HepG2 (cell line): ENCODE measurements around the gene SPG7. TPM values are rescaled to one million over a fixed set of nuclear protein-coding genes. Genes with fewer than 3 reads are reported as not detected.

Experiments used
- BRD4 ChIP-seq: sonication (generic); formaldehyde crosslinking; IDR thresholded peaks from 2 replicates; pipeline ENCODE4 v1.4.0; 2020; ENCODE audit warnings: missing genetic modification reagents
- FOXJ3 ChIP-seq: sonication (generic); formaldehyde crosslinking; IDR thresholded peaks from 2 replicates; pipeline ENCODE4 v1.4.0; 2020; ENCODE audit warnings: missing genetic modification reagents, mild to moderate bottlenecking, borderline replicate concordance
- HNRNPK ChIP-seq: fragments of 200-400 bp; formaldehyde crosslinking; IDR thresholded peaks from 2 replicates; pipeline ENCODE4 v1.6.1; 2018; ENCODE audit warnings: low read length, low read depth, moderate library complexity, mild to moderate bottlenecking; ENCODE audit not compliant: poor library complexity, severe bottlenecking
- KAT8 ChIP-seq: IDR thresholded peaks from 2 replicates; pipeline ENCODE4 v1.6.1; 2016; ENCODE audit warnings: missing genetic modification reagents, missing compliant biosample characterization
- MBD4 ChIP-seq: IDR thresholded peaks from 2 replicates; pipeline ENCODE4 v1.6.1; 2012; ENCODE audit warnings: low read length, inconsistent platforms, borderline replicate concordance
- MYPOP ChIP-seq: sonication (generic); formaldehyde crosslinking; IDR thresholded peaks from 2 replicates; pipeline ENCODE4 v1.8.1; 2023; ENCODE audit warnings: mild to moderate bottlenecking, moderate library complexity, missing genetic modification reagents
- SETDB1 ChIP-seq: sonication (generic); formaldehyde crosslinking; IDR thresholded peaks from 2 replicates; pipeline ENCODE4 v1.5.1; 2020; ENCODE audit warnings: missing genetic modification reagents, mild to moderate bottlenecking, borderline replicate concordance
- ZNF337 ChIP-seq: sonication (generic); formaldehyde crosslinking; IDR thresholded peaks from 2 replicates; pipeline ENCODE4 v1.5.1; 2020; ENCODE audit warnings: missing genetic modification reagents, low read depth, mild to moderate bottlenecking, borderline replicate concordance
- ZNF34 ChIP-seq: sonication (generic); formaldehyde crosslinking; IDR thresholded peaks from 2 replicates; pipeline ENCODE4 v1.4.0; 2020; ENCODE audit warnings: mild to moderate bottlenecking, missing genetic modification reagents, borderline replicate concordance
- ZNF431 ChIP-seq: sonication (generic); formaldehyde crosslinking; IDR thresholded peaks from 2 replicates; pipeline ENCODE4 v1.9.0; 2022; ENCODE audit warnings: missing genetic modification reagents, low read depth, mild to moderate bottlenecking, borderline replicate concordance
- ZNF512B ChIP-seq: sonication (generic); formaldehyde crosslinking; IDR thresholded peaks from 2 replicates; pipeline ENCODE4 v1.5.1; 2020; ENCODE audit warnings: missing genetic modification reagents, mild to moderate bottlenecking, borderline replicate concordance
- ZNF841 ChIP-seq: sonication (generic); formaldehyde crosslinking; IDR thresholded peaks from 2 replicates; pipeline ENCODE4 v1.8.1; 2023; ENCODE audit warnings: missing genetic modification reagents, borderline replicate concordance
- polyA plus RNA-seq, 8 experiments: library from polyadenylated mRNA; depleted of rRNA in 3 of 8; stranded (reverse) in 7 of 8; unstranded in 1 of 8; fragments of >200 nt; fragmentation: Illumina TruSeq in 4 of 8; extraction: Trizol in 4 of 8; gene quantifications; 2 replicates each; pipeline versions ENCODE4 v1.2.1 to v1.2.3, GENCODE V29; 2011 to 2016; ENCODE audit warnings: low read depth in 4 of 8, missing spikeins in 1 of 8, mixed read lengths in 1 of 8; ENCODE audit not compliant: insufficient read depth in 1 of 8
- total RNA-seq, 5 experiments: library from RNA; depleted of rRNA; stranded (reverse); fragments of >200 nt; fragmentation: Illumina TruSeq; extraction: Trizol; gene quantifications; 2 replicates each; pipeline ENCODE4 v1.2.3, GENCODE V29; 2016; ENCODE audit warnings: low read depth in 1 of 5
- TF ChIP-seq, protein P1 (sequence below): sonication (generic); formaldehyde crosslinking; IDR thresholded peaks from 2 replicates; pipeline ENCODE4 v1.4.0; 2020; ENCODE audit warnings: mild to moderate bottlenecking, missing genetic modification reagents
- TF ChIP-seq, protein P2 (sequence below): sonication (generic); formaldehyde crosslinking; IDR thresholded peaks from 2 replicates; pipeline ENCODE4 v1.5.1; 2020; ENCODE audit warnings: missing genetic modification reagents, mild to moderate bottlenecking, borderline replicate concordance
- TF ChIP-seq, protein P3 (sequence below): sonication (generic); formaldehyde crosslinking; IDR thresholded peaks from 2 replicates; pipeline ENCODE4 v1.5.0; 2020; ENCODE audit warnings: mild to moderate bottlenecking, missing genetic modification reagents

Gene SPG7
- total and polyA plus RNA-seq, 2 of the 13 experiments (the other 11 are each of a cell fraction or from before 2014, with no cell fraction given) = 66.0 to 136 TPM

- TF ChIP-seq BRD4 (no peak), ZNF431 (CRISPR knock-in tag) (no peak), KAT8 (0 out of 2 replicates have a peak, but pooled peaks have one; percentile 17), MYPOP (no peak), ZNF841 (CRISPR knock-in tag) (no peak), FOXJ3 (CRISPR knock-in tag) (no peak), ZNF34 (CRISPR knock-in tag) (no peak), ZNF512B (CRISPR knock-in tag) (no peak), HNRNPK (no peak), ZNF337 (CRISPR knock-in tag) (no peak), SETDB1 (CRISPR knock-in tag) (no peak), MBD4 (no peak)
- TF ChIP-seq, protein P1, sequence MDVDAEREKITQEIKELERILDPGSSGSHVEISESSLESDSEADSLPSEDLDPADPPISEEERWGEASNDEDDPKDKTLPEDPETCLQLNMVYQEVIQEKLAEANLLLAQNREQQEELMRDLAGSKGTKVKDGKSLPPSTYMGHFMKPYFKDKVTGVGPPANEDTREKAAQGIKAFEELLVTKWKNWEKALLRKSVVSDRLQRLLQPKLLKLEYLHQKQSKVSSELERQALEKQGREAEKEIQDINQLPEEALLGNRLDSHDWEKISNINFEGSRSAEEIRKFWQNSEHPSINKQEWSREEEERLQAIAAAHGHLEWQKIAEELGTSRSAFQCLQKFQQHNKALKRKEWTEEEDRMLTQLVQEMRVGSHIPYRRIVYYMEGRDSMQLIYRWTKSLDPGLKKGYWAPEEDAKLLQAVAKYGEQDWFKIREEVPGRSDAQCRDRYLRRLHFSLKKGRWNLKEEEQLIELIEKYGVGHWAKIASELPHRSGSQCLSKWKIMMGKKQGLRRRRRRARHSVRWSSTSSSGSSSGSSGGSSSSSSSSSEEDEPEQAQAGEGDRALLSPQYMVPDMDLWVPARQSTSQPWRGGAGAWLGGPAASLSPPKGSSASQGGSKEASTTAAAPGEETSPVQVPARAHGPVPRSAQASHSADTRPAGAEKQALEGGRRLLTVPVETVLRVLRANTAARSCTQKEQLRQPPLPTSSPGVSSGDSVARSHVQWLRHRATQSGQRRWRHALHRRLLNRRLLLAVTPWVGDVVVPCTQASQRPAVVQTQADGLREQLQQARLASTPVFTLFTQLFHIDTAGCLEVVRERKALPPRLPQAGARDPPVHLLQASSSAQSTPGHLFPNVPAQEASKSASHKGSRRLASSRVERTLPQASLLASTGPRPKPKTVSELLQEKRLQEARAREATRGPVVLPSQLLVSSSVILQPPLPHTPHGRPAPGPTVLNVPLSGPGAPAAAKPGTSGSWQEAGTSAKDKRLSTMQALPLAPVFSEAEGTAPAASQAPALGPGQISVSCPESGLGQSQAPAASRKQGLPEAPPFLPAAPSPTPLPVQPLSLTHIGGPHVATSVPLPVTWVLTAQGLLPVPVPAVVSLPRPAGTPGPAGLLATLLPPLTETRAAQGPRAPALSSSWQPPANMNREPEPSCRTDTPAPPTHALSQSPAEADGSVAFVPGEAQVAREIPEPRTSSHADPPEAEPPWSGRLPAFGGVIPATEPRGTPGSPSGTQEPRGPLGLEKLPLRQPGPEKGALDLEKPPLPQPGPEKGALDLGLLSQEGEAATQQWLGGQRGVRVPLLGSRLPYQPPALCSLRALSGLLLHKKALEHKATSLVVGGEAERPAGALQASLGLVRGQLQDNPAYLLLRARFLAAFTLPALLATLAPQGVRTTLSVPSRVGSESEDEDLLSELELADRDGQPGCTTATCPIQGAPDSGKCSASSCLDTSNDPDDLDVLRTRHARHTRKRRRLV = no peak
- TF ChIP-seq, protein P2, sequence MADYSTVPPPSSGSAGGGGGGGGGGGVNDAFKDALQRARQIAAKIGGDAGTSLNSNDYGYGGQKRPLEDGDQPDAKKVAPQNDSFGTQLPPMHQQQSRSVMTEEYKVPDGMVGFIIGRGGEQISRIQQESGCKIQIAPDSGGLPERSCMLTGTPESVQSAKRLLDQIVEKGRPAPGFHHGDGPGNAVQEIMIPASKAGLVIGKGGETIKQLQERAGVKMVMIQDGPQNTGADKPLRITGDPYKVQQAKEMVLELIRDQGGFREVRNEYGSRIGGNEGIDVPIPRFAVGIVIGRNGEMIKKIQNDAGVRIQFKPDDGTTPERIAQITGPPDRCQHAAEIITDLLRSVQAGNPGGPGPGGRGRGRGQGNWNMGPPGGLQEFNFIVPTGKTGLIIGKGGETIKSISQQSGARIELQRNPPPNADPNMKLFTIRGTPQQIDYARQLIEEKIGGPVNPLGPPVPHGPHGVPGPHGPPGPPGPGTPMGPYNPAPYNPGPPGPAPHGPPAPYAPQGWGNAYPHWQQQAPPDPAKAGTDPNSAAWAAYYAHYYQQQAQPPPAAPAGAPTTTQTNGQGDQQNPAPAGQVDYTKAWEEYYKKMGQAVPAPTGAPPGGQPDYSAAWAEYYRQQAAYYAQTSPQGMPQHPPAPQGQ = no peak
- TF ChIP-seq, protein P3, sequence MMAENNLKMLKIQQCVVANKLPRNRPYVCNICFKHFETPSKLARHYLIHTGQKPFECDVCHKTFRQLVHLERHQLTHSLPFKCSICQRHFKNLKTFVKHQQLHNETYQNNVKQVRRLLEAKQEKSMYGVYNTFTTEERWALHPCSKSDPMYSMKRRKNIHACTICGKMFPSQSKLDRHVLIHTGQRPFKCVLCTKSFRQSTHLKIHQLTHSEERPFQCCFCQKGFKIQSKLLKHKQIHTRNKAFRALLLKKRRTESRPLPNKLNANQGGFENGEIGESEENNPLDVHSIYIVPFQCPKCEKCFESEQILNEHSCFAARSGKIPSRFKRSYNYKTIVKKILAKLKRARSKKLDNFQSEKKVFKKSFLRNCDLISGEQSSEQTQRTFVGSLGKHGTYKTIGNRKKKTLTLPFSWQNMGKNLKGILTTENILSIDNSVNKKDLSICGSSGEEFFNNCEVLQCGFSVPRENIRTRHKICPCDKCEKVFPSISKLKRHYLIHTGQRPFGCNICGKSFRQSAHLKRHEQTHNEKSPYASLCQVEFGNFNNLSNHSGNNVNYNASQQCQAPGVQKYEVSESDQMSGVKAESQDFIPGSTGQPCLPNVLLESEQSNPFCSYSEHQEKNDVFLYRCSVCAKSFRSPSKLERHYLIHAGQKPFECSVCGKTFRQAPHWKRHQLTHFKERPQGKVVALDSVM (CRISPR knock-in tag) = no peak
These were observed 29.5 kb upstream of the SPG7 start (continued) for GRCh38 chr16:89478576-89479221.
